Right cardiac atrium (tissue), 5 donors: ENCODE results near the gene GAS5. TPM values are rescaled to one million over a fixed set of nuclear protein-coding genes. Genes with fewer than 3 reads are reported as not detected.
"Not testable (repeated sequence)": the region's sequence is repeated elsewhere in the genome, so short reads cannot be mapped to it uniquely, and the experiment has no call there.

Experiments used
- ATAC-seq, 2 donors: fragments of 200-7000 bp; cut with Tn5 transposase; one replicate each; pipeline versions ENCODE4 v1.8.0 to v1.9.1; 2020; ENCODE audit warnings: moderate library complexity in 2 of 2, mild to moderate bottlenecking in 1 of 2
- DNase-seq, 3 donors: peaks; one replicate each; pipeline ENCODE4 v3.0.0-alpha.2; 2020
- H3K27ac ChIP-seq: one replicate; pipeline ENCODE4 v1.5.1; 2013; ENCODE audit warnings: mild to moderate bottlenecking, low read length, control low read depth, moderate library complexity
- H3K27me3 ChIP-seq: one replicate; pipeline ENCODE4 v1.6.1; 2013; ENCODE audit not compliant: control insufficient read depth, insufficient read depth
- H3K4me1 ChIP-seq: one replicate; pipeline ENCODE4 v1.6.1; 2013; ENCODE audit warnings: low read length; ENCODE audit not compliant: control insufficient read depth, insufficient read depth
- H3K4me3 ChIP-seq: one replicate; pipeline ENCODE4 v1.5.1; 2013; ENCODE audit warnings: low read length, control low read depth
- H3K9me3 ChIP-seq: one replicate; pipeline ENCODE4 v1.6.1; 2013; ENCODE audit warnings: low read length; ENCODE audit not compliant: control insufficient read depth
- WGBS: extraction: QIAGEN DNeasy Blood & Tissue Kit; methylation state at CpG from one replicate; pipeline ENCODE4 v1.1.7; 2013; 5-methylcytosine and 5-hydroxymethylcytosine counted together
- intact Hi-C, 4 donors: fragments of 100-400 bp; cut with DNase I; formaldehyde crosslinking; loops; one replicate each; pipeline versions ENCODE4 v1.11.0 to v1.14.0; 2022 to 2023
- polyA plus RNA-seq: library from polyadenylated mRNA; stranded (reverse); fragments of 200-250 nt; gene quantifications from one replicate; pipeline ENCODE4 v1.2.3, GENCODE V29; 2013
- total RNA-seq, 4 donors: library from RNA; stranded (reverse); fragmentation: NEBNext Ultra II Directional; extraction: Animal tissue kit (Norgen Biotek cat#: 25700); gene quantifications; one replicate each; pipeline ENCODE4 v1.2.1, GENCODE V29; 2021
- donor health status: healthy with polysubstance abuse.
- donor health status: DM: no; HTN: yes; CAD: no.
- donor health status: DM: no; HTN: no; CAD: no.
- donor health status: DM: no; HTN: yes; CAD: no; lungs with severe emphysema.
- donor health status: DM: yes; HTN: yes; CAD: no.

GAS5 gene
- total and polyA plus RNA-seq, 5 donors = 69.3 to 92.6 (median 78.6) TPM

DNA sequence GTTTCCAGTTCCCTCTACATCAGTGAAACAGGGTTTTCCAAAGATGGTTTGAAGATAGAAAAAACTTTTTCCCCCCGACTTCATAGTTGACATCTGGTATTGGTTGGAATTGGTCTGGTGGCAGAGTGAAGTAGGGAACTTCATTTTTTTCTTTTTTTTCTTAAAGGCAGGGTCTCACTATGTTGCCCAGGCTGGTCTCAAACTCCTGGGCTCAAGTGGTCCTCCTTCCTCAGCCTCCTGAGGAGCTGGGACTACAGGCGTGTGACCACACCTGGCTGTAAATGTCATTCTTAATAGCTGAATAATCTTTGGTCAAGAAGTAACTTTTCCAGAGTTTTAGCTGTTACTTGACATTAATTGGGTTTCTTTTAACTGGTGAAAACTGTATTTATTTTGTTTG is 22.1 kb upstream of the GAS5 start:
- Histone ChIP-seq H3K4me1 (no peaks in the 10 kb centered on the region), H3K4me3 (no peak overlapping the region), H3K27ac (no peak overlapping the region), H3K9me3 (no peaks in the 10 kb centered on the region), H3K27me3 (no peaks in the 10 kb centered on the region)
- WGBS = 97% methylated on average over 2 of the region's 2 CpGs
- no peak for DNase-seq
- no peak for ATAC-seq
- intact Hi-C loops = no loop called here

DNA sequence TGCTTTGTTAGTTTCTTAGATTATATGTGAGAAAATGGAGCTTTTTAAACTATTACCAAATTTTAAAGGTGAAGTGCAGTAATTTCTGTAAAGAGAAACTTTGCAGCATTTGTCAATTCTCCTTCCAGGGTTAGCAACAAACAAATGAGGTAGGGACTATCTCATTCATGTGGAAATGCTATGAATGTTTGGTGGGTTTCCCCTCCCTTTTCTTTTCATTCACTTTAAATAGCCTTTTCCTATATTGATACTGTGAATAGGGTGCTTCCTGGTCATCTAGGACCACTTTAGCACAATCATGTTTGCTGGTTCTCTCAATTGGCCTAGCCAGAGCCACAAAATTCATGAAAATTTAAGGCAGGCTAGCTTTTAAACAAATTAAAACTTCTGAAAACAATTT is 21.0 kb upstream of the GAS5 start:
- no peak for ATAC-seq
- Histone ChIP-seq H3K27me3 (no peaks in the 10 kb centered on the region), H3K27ac (no peak overlapping the region), H3K9me3 (no peaks in the 10 kb centered on the region), H3K4me3 (no peak overlapping the region), H3K4me1 (no peaks in the 10 kb centered on the region)
- intact Hi-C loops = no loop called here
- no peak for DNase-seq

DNA sequence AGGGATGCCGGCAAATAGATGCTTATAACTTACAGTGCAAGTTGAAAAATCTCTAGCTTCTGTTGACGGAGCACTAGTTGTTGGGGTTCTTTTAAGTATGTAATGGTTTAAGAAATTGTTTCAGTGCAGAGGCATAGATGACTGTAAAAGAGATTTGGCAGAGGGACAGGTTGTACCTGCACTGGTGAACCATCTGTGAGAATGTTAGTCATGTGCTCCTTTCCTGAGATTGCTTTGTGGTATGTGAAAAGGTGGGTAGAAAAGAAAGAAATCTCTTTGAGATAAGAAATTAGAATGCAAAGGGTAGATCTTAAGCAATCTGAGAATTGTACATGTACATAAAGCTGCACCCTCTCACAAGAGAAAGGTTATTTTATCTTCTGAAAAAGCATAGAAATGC is 19.8 kb upstream of the GAS5 start:
- Histone ChIP-seq H3K4me1 (no peaks in the 10 kb centered on the region), H3K27me3 (no peaks in the 10 kb centered on the region), H3K27ac (no peak overlapping the region), H3K9me3 (no peaks in the 10 kb centered on the region), H3K4me3 (no peak overlapping the region)
- ATAC-seq = no peak
- WGBS = 95% methylated on average over 2 of the region's 2 CpGs
- intact Hi-C loops = no loop called here
- DNase-seq = no peak

DNA sequence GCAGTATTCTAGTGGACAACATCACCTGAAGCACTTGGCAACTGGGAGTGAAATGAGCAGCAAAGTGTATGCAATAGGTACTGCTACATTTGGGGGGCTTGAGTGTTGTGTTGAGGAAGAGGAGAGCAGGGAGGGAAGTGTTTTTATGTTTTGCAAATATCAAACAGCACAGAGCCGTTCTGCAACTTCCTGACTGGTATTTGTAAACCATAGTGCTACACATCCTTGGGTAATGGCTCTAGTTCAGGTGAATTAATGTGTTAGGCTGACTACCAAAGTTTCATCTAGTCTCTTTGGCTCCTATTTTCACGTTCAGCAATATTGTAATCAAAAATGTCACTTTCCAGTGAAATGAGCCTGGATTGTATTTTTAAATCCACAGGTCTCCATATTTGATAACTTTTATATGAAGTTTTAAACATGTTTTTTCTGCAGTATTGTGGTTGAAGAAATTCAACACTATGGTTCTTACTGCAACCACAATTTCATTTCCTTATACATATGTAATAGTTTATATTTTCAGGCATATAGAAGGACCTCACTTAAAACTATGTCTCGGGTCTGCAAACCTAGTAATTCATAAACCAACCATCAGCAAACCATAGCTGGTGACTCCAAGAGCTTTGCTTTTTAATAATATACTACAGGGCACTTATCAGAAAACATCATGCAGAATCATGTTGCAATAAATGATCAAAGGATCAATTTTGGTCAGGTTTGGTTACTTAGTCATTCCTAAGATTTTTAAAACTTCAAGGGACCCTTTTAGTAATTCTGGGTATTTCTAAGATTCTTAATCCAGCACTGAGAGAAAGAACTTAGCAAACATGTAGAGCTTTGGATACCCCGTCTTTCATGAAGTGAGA is 19.2 kb upstream of the GAS5 start:
- H3K4me3 ChIP-seq = no peak overlapping the region
- DNase-seq (no peak), ATAC-seq (no peak)
- intact Hi-C loops = no loop called here
- H3K27ac ChIP-seq = no peak overlapping the region
- no peaks in the 10 kb centered on the region for H3K9me3 ChIP-seq
- no peaks in the 10 kb centered on the region for H3K27me3 ChIP-seq
- WGBS = 84% methylated on average over 4 of the region's 4 CpGs
- H3K4me1 ChIP-seq = no peaks in the 10 kb centered on the region

DNA sequence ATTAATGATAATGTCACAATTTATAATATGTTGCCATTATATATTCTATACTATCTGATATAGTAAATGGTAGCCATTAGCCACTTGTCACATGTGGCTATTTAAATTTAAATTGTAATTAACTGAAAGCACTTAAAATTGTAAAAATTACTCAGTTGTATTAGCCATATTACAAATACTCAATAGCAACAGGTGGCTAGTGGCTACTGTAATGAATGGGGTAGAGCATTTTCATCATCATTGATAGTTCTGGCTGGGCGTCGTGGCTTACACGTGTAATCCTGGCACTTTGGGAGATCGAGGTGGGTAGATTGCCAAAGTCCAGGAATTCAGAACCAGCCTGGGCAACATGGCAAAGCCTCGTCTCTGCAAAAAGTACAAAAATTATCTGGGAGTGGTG is 16.9 kb upstream of the GAS5 start:
- H3K9me3 ChIP-seq = no peaks in the 10 kb centered on the region
- no peak for DNase-seq
- H3K27ac ChIP-seq = no peak overlapping the region
- no peak for ATAC-seq
- no peaks in the 10 kb centered on the region for H3K4me1 ChIP-seq
- 92% methylated on average over 5 of the region's 5 CpGs for WGBS
- intact Hi-C loops = no loop called here
- H3K27me3 ChIP-seq = no peaks in the 10 kb centered on the region
- no peak overlapping the region for H3K4me3 ChIP-seq

DNA sequence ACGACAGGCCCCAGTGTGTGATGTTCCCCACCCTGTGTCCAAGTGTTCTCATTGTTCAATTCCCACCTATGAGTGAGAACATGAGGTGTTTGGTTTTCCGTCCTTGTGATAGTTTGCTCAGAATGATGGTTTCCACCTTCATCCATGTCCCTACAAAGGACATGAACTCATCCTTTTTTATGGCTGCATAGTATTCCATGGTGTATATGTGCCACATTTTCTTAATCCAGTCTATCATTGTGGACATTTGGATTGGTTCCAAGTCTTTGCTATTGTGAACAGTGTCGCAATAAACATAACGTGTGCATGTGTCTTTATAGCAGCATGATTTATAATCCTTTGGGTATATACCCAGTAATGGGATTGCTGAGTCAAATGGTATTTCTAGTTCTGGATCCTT is 13.3 kb upstream of the GAS5 start:
- H3K4me1 ChIP-seq, H3K27ac ChIP-seq, DNase-seq, H3K27me3 ChIP-seq, intact Hi-C loops, ATAC-seq, H3K4me3 ChIP-seq, H3K9me3 ChIP-seq: not testable (repeated sequence)
- 85% methylated on average over 4 of the region's 4 CpGs for WGBS

DNA sequence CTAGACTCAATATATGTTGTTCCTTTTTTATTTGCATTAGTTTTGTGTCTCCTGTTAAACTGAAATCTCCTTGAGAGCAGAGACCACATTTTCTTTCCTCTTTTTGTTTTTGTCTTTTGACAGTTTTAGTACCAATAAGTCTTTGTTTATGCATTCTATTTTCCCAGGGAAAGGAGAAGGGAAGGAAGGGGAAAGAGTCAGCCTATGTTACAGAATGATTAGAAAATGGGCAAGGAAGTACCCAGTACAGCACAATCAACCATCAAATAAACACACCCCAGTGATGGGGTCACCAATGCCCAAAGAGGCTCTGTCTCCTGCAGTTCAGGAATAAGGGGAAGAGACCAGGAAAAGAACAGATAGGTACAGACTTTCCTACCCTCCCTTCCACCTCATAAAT is 10.5 kb upstream of the GAS5 start:
- Histone ChIP-seq H3K4me3 (no peak overlapping the region), H3K27me3 (no peaks in the 10 kb centered on the region), H3K9me3 (no peaks in the 10 kb centered on the region), H3K4me1 (no peaks in the 10 kb centered on the region), H3K27ac (no peak overlapping the region)
- intact Hi-C loops = no loop called here
- DNase-seq = no peak
- ATAC-seq = no peak

DNA sequence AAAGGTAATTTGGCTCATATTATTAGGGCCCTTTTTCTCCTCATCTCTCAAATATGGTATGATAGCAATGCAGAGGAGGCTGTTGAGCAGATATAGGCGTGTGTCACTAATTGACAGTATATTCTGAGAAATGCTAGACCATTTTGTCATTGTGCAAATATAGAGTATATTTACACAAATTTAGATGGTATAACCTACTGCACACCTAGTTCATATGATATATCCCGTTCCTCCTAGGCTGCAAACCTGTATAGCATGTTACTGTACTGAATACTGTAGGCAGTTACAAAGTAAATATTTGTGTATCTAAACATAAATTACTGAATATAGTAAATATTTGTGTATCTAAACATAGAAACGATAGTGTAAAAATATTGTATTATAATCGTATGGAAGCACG is 8.9 kb upstream of the GAS5 start:
- ATAC-seq (no peak), DNase-seq (no peak)
- no peaks in the 10 kb centered on the region for H3K9me3 ChIP-seq
- H3K27ac ChIP-seq = no peak overlapping the region
- H3K4me3 ChIP-seq = no peak overlapping the region
- intact Hi-C loops = no loop called here
- 96% methylated on average over 5 of the region's 5 CpGs for WGBS
- H3K4me1 ChIP-seq = no peaks in the 10 kb centered on the region
- no peaks in the 10 kb centered on the region for H3K27me3 ChIP-seq

DNA sequence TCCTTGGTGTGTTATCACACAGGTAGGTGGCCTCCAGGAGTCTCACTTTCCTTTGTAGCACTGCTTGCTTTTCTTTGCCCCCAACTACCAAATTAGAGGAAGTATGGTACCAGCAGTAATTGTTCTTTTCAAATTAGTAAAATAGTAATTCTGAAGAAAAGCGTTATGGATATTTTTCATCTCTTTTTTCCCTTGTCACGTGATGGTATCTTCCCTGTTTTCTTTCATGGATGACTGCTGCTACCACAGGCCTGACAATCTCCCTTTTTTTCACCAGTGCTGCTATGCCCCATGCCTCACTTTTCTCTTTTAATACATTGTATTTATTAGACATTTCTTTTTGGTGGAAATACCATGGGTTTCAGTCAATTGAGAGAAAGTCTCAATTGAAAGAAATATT is 3.7 kb upstream of the GAS5 start:
- Histone ChIP-seq H3K27me3 (no peaks in the 10 kb centered on the region), H3K4me3 (no peak overlapping the region), H3K9me3 (no peaks in the 10 kb centered on the region), H3K4me1 (peaks cover 4% of the 10 kb centered on the region), H3K27ac (no peak overlapping the region)
- intact Hi-C loops = no loop called here
- 73% methylated on average over 2 of the region's 2 CpGs for WGBS
- ATAC-seq = no peak
- no peak for DNase-seq

DNA sequence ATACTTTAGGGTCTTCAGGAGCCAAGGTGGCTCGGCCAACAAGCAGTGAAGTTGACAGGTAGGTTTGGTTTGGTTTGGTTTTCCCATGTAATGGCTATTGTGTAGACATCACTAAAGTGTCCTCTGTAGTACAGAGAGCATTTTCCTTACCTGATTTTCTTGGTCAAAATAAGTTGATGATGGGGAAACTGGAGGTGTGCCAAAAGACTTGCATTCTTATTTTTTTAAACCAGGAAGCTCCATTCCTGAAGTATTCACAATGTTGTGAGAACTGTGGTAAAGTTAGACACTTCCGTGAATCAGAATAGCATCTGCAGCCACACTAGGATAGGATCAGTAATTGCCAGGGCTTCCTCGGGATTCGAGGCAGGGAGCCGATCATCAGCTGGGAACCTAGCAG is 3.3 kb upstream of the GAS5 start:
- H3K4me1 ChIP-seq = peaks cover 4% of the 10 kb centered on the region
- intact Hi-C loops = no loop called here

DNA sequence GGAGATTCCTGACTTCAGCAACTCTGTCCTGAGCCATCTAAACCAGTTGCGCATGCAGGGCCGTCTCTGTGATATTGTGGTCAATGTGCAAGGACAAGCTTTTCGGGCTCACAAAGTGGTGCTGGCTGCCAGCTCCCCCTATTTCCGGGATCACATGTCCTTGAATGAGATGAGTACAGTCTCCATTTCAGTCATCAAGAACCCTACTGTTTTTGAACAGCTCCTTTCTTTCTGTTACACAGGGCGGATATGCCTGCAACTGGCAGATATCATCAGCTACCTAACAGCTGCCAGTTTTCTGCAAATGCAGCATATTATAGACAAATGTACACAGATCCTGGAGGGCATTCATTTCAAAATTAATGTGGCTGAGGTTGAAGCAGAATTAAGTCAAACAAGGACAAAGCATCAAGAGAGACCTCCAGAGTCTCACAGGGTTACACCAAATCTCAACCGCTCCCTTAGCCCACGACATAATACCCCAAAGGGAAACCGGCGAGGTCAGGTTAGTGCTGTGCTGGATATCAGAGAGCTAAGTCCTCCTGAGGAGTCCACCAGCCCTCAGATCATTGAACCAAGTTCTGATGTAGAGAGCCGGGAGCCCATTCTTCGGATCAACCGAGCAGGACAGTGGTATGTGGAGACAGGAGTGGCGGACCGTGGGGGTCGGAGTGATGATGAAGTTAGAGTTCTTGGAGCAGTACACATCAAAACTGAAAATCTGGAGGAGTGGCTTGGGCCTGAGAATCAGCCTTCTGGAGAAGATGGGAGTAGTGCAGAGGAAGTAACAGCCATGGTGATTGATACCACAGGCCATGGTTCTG is 2.7 kb upstream of the GAS5 start:
- H3K27me3 ChIP-seq = no peaks in the 10 kb centered on the region
- peaks cover 4% of the 10 kb centered on the region for H3K4me1 ChIP-seq
- intact Hi-C loops = no loop called here
- ATAC-seq = no peak
- H3K27ac ChIP-seq = peak overlapping the region; percentile 50
- no peak overlapping the region for H3K4me3 ChIP-seq
- peak in 1 of 3 donors; percentile 49 for DNase-seq
- no peaks in the 10 kb centered on the region for H3K9me3 ChIP-seq
- WGBS = 76% methylated on average over 15 of the region's 15 CpGs

More for the DNA sequence above, 3.3 kb upstream of the GAS5 start:
- Histone ChIP-seq H3K27ac (no peak overlapping the region), H3K4me3 (no peak overlapping the region), H3K9me3 (no peaks in the 10 kb centered on the region), H3K27me3 (no peaks in the 10 kb centered on the region)
- DNase-seq (no peak), ATAC-seq (no peak)
- 74% methylated on average over 5 of the region's 5 CpGs for WGBS
